GM18951 (cell line): ENCODE results near the gene CDH23.

ENCODE experiments used
- POLR2A ChIP-seq: IDR thresholded peaks from 4 replicates; pipeline ENCODE4 v1.6.1; 2011; ENCODE audit warnings: mild to moderate bottlenecking; ENCODE audit not compliant: insufficient read length, insufficient read depth; ENCODE audit errors: extremely low read depth
- in situ Hi-C: fragments of 300-500 bp; cut with MboI; formaldehyde crosslinking; loops from one replicate; pipeline ENCODE4 v1.12.0; 2022; ENCODE audit warnings: low sequenced_read_pairs, mixed read lengths, inconsistent platforms; ENCODE audit not compliant: unreplicated experiment

Gene CDH23

DNA sequence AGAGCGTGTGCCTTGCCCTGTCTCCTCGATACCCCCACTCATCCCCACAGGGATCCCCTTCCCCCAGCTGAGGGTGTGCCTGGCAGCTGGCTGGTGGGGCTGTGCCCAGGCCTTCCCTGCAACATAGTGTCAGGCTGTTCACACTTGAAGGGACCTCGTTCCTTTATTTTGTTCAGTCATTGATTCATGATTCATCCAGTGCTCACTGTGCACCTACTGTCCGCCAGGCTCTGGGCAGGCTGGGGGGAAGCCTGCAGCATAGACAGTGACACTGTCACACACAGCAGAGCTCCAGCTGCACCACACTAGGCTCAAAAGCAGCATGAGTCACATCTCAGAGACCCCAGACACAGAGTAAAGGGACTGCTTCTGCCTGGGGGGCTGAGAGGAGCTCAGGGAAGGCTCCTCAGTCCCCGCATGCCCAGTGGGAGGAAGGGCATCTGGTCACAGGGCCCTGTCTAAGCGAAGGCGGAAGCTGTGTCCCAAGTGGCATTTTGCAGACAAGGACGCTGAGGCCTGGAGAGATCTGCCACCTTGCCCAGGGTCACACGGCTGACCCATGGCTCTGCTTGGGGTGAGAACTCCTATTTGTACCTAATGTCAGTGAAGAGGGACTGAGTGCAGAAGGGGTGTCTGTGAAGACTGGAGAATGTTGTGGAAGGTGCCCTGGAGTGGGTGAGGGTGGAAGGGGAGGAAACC is 27.9 kb downstream of the CDH23 start:
- in situ Hi-C loops = no loop called here
- TF ChIP-seq POLR2A = no peak

- in situ Hi-C loops = no loop called here
- TF ChIP-seq POLR2A = no peak
These were observed 29.4 kb downstream of the CDH23 start for GRCh38 chr10:71426058-71426605.

- TF ChIP-seq POLR2A = no peak
- in situ Hi-C loops = no loop called here
These were observed 30.5 kb downstream of the CDH23 start for GRCh38 chr10:71427246-71427645.

DNA sequence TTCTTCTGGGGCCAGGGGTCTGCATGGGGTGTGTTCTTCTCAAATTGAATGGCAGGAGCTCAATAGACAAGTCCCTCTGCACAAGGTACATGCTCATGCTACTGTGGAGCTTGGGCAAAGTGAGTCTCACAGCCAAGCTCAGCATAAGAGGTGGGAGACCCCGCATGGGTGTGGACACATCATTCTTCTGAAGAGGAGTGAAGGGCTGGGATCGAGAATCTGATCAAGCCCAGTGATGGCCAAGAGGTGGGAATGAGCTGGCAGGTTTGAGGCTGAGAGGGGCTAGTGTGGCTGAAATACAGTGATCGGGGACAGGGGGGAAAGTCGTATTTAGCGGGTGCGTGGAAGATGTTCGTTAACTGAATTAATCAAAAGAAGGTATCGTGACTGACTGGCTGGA is 32.6 kb downstream of the CDH23 start:
- in situ Hi-C loops = no loop called here
- TF ChIP-seq POLR2A = no peak

GRCh38 chr10:71429929-71430328 is 33.2 kb downstream of the CDH23 start:
- in situ Hi-C loops = no loop called here

GRCh38 chr10:71431239-71432100 is 34.8 kb downstream of the CDH23 start:
- in situ Hi-C loops = no loop called here
- TF ChIP-seq POLR2A = no peak

More at GRCh38 chr10:71429929-71430328, 33.2 kb downstream of the CDH23 start:
- TF ChIP-seq POLR2A = no peak

DNA sequence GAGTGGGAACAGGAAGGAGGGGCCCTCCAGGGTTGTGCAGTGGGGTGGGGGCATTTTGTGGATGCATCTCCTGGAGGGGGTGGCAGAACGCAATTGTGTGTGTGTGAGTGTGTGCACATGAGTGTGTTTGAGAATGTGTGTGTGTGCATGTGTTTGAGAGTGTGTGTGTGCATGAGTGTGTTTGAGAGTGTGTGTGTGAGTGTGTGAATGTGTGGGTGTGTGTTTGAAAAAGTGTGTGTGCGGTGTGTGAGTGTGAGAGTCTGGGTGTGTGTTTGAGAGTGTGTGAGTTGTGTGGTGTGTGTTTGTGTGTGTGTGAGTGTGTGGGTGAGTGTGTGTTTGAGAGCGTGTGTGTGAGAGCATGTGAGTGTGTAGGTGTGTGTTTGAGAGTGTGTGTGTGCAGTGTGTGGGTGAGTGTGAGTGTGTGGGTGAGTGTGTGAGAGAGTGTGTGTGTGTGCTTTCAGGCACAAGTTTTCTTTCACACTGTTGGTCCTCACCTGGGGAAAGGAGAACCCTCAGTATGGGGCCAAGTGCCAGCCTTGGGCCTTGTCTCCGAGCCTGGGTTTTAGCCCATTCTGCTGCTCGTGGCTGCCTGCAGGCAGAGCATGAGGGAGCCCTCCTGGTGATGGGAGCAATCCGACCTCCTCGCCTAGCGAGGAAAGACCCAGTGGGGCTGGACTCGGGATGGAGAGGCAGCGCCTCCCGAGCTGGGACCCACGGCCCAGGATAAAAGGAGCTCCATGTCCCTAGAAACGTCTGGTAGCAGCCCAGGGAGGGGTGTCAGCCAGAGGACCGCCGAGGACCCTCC is 35.6 kb downstream of the CDH23 start:
- no peak for TF ChIP-seq POLR2A

GRCh38 chr10:71432956-71433767 is 36.4 kb downstream of the CDH23 start:
- TF ChIP-seq POLR2A = no peak
- in situ Hi-C loops = no loop called here

More for the DNA sequence above, 35.6 kb downstream of the CDH23 start:
- in situ Hi-C loops = no loop called here

- no peak for TF ChIP-seq POLR2A
- in situ Hi-C loops = no loop called here
These were observed 37.3 kb downstream of the CDH23 start for GRCh38 chr10:71433768-71434744.

DNA sequence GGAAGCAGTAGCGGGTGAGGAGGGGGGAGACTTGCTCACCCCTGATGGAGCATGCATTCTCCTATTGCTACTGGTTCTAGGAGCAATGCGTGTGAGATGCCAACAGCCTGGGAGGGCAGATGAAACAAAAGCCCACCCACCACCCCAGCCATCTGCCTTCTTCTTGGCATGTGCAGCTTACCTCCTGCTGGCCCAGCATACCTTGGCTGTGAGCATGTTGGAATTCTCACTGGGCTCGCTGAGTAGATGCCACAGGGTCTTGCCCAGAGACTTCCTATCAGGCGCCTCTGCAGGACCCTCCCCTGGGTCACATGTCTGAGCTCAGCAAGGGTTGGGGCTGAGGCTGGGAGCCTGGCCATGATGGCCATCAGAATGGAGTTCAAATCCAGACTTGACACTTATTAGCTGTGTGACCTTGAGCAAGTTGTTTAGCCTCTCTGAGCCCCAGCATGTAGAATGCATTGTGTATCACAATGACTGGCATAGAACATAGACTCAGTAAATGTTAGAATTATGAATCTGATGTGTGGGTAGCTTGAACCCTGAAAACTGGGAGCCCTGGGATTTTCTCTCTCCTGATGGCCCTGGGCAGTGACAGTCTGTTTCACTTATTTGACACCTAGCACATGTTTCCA is 38.2 kb downstream of the CDH23 start:
- in situ Hi-C loops = no loop called here
- no peak for TF ChIP-seq POLR2A
